ENCODE data around the gene MED17.

MED17 gene

GRCh38 chr11:93737904-93738612 lies 46.0 kb upstream of the MED17 start:
- Histone ChIP-seq H3K27ac (ENCODE audit: poor library complexity, severe bottlenecking) (peak overlapping the region; percentile 87), H3K4me3 (ENCODE audit: severe bottlenecking) (peak overlapping the region; percentile 82), H3K27me3 (ENCODE audit: insufficient read depth, poor library complexity, severe bottlenecking) (no peaks in the 10 kb centered on the region), H3K4me1 (ENCODE audit: insufficient read depth, poor library complexity, severe bottlenecking) (peaks cover 36% of the 10 kb centered on the region), H3K36me3 (ENCODE audit: low read depth) (peaks cover 76% of the 10 kb centered on the region), H3K9me3 (ENCODE audit: severe bottlenecking) (no peaks in the 10 kb centered on the region)
- DNase-seq (ENCODE audit: low spot score) (no peak), ATAC-seq (ENCODE audit: low read depth) (peak; percentile 20; the same call in 1 of the 3 replicates)
- TF ChIP-seq CTCF (IDR thresholded peaks at IDR 0.05; ENCODE audit: poor library complexity, severe bottlenecking), result no peak

- Histone ChIP-seq H3K4me3 (ENCODE audit: severe bottlenecking) (peak overlapping the region; percentile 82), H3K9me3 (ENCODE audit: severe bottlenecking) (no peaks in the 10 kb centered on the region), H3K36me3 (ENCODE audit: low read depth) (peaks cover 70% of the 10 kb centered on the region), H3K27ac (ENCODE audit: poor library complexity, severe bottlenecking) (peak overlapping the region; percentile 87), H3K4me1 (ENCODE audit: insufficient read depth, poor library complexity, severe bottlenecking) (peaks cover 36% of the 10 kb centered on the region), H3K27me3 (ENCODE audit: insufficient read depth, poor library complexity, severe bottlenecking) (no peaks in the 10 kb centered on the region)
- ATAC-seq (ENCODE audit: low read depth) (no peak), DNase-seq (ENCODE audit: low spot score) (no peak)
- no peak for TF ChIP-seq CTCF (IDR thresholded peaks at IDR 0.05; ENCODE audit: poor library complexity, severe bottlenecking)
Observed at GRCh38 chr11:93738647-93739081, 45.4 kb upstream of the MED17 start.

GRCh38 chr11:93740031-93740729 lies 43.9 kb upstream of the MED17 start:
- H3K27ac ChIP-seq (ENCODE audit: poor library complexity, severe bottlenecking), result peak overlapping the region; percentile 87
- H3K9me3 ChIP-seq (ENCODE audit: severe bottlenecking), result no peaks in the 10 kb centered on the region
- H3K4me3 ChIP-seq (ENCODE audit: severe bottlenecking), result peak overlapping the region; percentile 82
- no peak for TF ChIP-seq CTCF (IDR thresholded peaks at IDR 0.05; ENCODE audit: poor library complexity, severe bottlenecking)
- peaks cover 55% of the 10 kb centered on the region for H3K36me3 ChIP-seq (ENCODE audit: low read depth)
- peaks cover 36% of the 10 kb centered on the region for H3K4me1 ChIP-seq (ENCODE audit: insufficient read depth, poor library complexity, severe bottlenecking)
- DNase-seq (ENCODE audit: low spot score) (no peak), ATAC-seq (ENCODE audit: low read depth) (peak; percentile 40)
- H3K27me3 ChIP-seq (ENCODE audit: insufficient read depth, poor library complexity, severe bottlenecking), result no peaks in the 10 kb centered on the region

GRCh38 chr11:93740730-93741093 lies 43.4 kb upstream of the MED17 start:
- Histone ChIP-seq H3K9me3 (ENCODE audit: severe bottlenecking) (no peaks in the 10 kb centered on the region), H3K4me3 (ENCODE audit: severe bottlenecking) (peak overlapping the region; percentile 82), H3K27me3 (ENCODE audit: insufficient read depth, poor library complexity, severe bottlenecking) (no peaks in the 10 kb centered on the region), H3K27ac (ENCODE audit: poor library complexity, severe bottlenecking) (peak overlapping the region; percentile 87), H3K4me1 (ENCODE audit: insufficient read depth, poor library complexity, severe bottlenecking) (peaks cover 36% of the 10 kb centered on the region), H3K36me3 (ENCODE audit: low read depth) (peaks cover 50% of the 10 kb centered on the region)
- ATAC-seq (ENCODE audit: low read depth), result peak; percentile 36
- DNase-seq (ENCODE audit: low spot score), result peak; percentile 64
- TF ChIP-seq CTCF (IDR thresholded peaks at IDR 0.05; ENCODE audit: poor library complexity, severe bottlenecking), result no peak

Measured in RWPE2 (cell line).